Esophagus muscularis mucosa (tissue), 4 donors: Measurements from ENCODE around the gene ADAMTS17.

Experiments used
- EP300 ChIP-seq: sonication (generic); formaldehyde crosslinking; IDR thresholded peaks from one replicate; pipeline ENCODE4 v1.6.1; 2017; ENCODE audit warnings: antibody characterized with exemption
- POLR2AphosphoS5 ChIP-seq, 2 donors: sonication (generic); formaldehyde crosslinking; IDR thresholded peaks; one replicate each; pipeline ENCODE4 v1.6.1; 2017; ENCODE audit warnings: antibody characterized with exemption in 2 of 2
- TF ChIP-seq, protein P1 (sequence below), 3 experiments: fragments of 200-600 bp in 2 of 3; fragments of 450-650 bp in 1 of 3; sonication (generic) in 2 of 3; IDR thresholded peaks; one replicate each; pipeline ENCODE4 v1.5.1; 2017 to 2019; ENCODE audit warnings: antibody characterized with exemption in 3 of 3, mild to moderate bottlenecking in 2 of 3, moderate library complexity in 1 of 3

DNA sequence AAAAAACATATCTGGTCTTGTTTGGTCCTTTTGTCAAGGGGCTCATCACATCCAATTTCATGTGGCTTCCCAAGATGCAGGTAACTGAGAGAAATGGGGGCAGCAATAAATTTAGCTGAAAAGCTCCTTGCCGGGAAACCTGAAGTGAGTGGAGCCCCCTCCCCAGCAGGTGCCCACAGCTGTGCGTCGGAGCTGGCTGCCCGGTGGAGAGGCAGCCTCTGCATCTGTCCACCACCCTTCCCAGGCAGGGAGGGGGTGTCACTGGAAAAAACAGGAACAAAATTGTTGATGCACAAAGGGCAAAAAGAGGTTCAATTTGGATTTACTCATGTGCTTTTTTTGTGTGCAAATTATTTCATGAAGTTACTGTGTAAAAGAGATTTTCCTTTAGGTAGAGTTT, 359.1 kb downstream of the ADAMTS17 start:
- TF ChIP-seq POLR2AphosphoS5 (IDR thresholded peaks at IDR 0.05) (no peak), EP300 (no peak)
- TF ChIP-seq, protein P1, sequence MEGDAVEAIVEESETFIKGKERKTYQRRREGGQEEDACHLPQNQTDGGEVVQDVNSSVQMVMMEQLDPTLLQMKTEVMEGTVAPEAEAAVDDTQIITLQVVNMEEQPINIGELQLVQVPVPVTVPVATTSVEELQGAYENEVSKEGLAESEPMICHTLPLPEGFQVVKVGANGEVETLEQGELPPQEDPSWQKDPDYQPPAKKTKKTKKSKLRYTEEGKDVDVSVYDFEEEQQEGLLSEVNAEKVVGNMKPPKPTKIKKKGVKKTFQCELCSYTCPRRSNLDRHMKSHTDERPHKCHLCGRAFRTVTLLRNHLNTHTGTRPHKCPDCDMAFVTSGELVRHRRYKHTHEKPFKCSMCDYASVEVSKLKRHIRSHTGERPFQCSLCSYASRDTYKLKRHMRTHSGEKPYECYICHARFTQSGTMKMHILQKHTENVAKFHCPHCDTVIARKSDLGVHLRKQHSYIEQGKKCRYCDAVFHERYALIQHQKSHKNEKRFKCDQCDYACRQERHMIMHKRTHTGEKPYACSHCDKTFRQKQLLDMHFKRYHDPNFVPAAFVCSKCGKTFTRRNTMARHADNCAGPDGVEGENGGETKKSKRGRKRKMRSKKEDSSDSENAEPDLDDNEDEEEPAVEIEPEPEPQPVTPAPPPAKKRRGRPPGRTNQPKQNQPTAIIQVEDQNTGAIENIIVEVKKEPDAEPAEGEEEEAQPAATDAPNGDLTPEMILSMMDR (IDR thresholded peaks at IDR 0.05): no peak
